SJSA1 (cell line): ENCODE data around the gene ZSWIM9. TPM values are rescaled to one million over a fixed set of nuclear protein-coding genes. Genes with fewer than 3 reads are reported as not detected.

ENCODE experiments used
- DNase-seq, 2 experiments: peaks; one replicate each; pipeline ENCODE4 v3.0.0-alpha.2; 2015 to 2020; ENCODE audit warnings: low spot score in 2 of 2, low read depth in 1 of 2
- H3K27ac ChIP-seq: fragments of 250-450 bp; sonication (Bioruptor Pico); 2 replicates; pipeline ENCODE4 v1.5.1; 2020; ENCODE audit warnings: mild to moderate bottlenecking, moderate library complexity
- H3K27me3 ChIP-seq: fragments of 250-450 bp; sonication (Bioruptor Pico); replicated peaks from 2 replicates; pipeline ENCODE4 v1.5.1; 2020; ENCODE audit warnings: mild to moderate bottlenecking, moderate library complexity
- H3K36me3 ChIP-seq: fragments of 250-450 bp; sonication (Bioruptor Pico); 2 replicates; pipeline ENCODE4 v1.5.1; 2020; ENCODE audit warnings: mild to moderate bottlenecking
- H3K4me1 ChIP-seq: fragments of 250-450 bp; sonication (Bioruptor Pico); replicated peaks from 2 replicates; pipeline ENCODE4 v1.6.1; 2021; ENCODE audit warnings: mild to moderate bottlenecking
- H3K4me3 ChIP-seq: fragments of 250-450 bp; sonication (Bioruptor Pico); 2 replicates; pipeline ENCODE4 v1.5.1; 2020; ENCODE audit warnings: mild to moderate bottlenecking
- H3K9me3 ChIP-seq: fragments of 250-450 bp; sonication (Bioruptor Pico); replicated peaks from 2 replicates; pipeline ENCODE4 v1.5.1; 2020; ENCODE audit warnings: mild to moderate bottlenecking
- total RNA-seq: library from RNA; depleted of rRNA; stranded (reverse); fragments of >200 nt; shearing (Covaris generic); gene quantifications from 2 replicates; pipeline ENCODE4 v1.2.3, GENCODE V29; 2014; rRNA removed

ZSWIM9 gene
- total RNA-seq, 1 experiment from 2014 or later, result 2.9 TPM

- Histone ChIP-seq H3K36me3 (peaks cover 23% of the 10 kb centered on the region), H3K27ac (no peak overlapping the region), H3K4me3 (no peak overlapping the region), H3K27me3 (no peaks in the 10 kb centered on the region), H3K9me3 (no peaks in the 10 kb centered on the region), H3K4me1 (no peaks in the 10 kb centered on the region; the same call in 1 of the 2 replicates)
- no peak for DNase-seq
These were observed 76.7 kb downstream of the ZSWIM9 start for GRCh38 chr19:48247212-48247611.

Other genes with a start within 250 kb of the ZSWIM9 start
- not detected in 2 replicates for gene BSPH1, start 178.5 kb upstream of the ZSWIM9 start, total RNA-seq
- not detected in 2 replicates for gene ELSPBP1, start 176.0 kb upstream of the ZSWIM9 start, total RNA-seq
- not detected in 2 replicates for gene CABP5, start 126.6 kb upstream of the ZSWIM9 start, total RNA-seq
- 3.4 and 7.9 TPM in 2 replicates for gene PLA2G4C, start 59.9 kb upstream of the ZSWIM9 start, total RNA-seq
- gene LIG1, start 336 bp upstream of the ZSWIM9 start, total RNA-seq, result 60.6 and 72.9 TPM in 2 replicates
- gene CARD8, start 85.2 kb downstream of the ZSWIM9 start, total RNA-seq, result 24.6 and 25.5 TPM in 2 replicates
- gene ZNF114, start 99.4 kb downstream of the ZSWIM9 start, total RNA-seq, result 0.16 TPM in 1 of 2 replicates, not detected in the other
- 43.8 and 62.2 TPM in 2 replicates for gene EMP3, start 154.9 kb downstream of the ZSWIM9 start, total RNA-seq
- 0.38 and 3.2 TPM in 2 replicates for gene TMEM143, start 193.3 kb downstream of the ZSWIM9 start, total RNA-seq
- not detected in 2 replicates for gene SYNGR4, start 193.7 kb downstream of the ZSWIM9 start, total RNA-seq
- gene KDELR1, start 220.9 kb downstream of the ZSWIM9 start, total RNA-seq, result 58.0 and 99.3 TPM in 2 replicates
- 0.05 TPM in 1 of 2 replicates, not detected in the other for gene GRIN2D, start 223.0 kb downstream of the ZSWIM9 start, total RNA-seq